Endothelial cell of umbilical vein (primary cell): ENCODE data around the gene SIPA1L3. TPM values are rescaled to one million over a fixed set of nuclear protein-coding genes. Genes with fewer than 3 reads are reported as not detected.

Experiments
- BruUV-seq: library from RNA; stranded (reverse); fragments of 400-500 nt; replicated peaks from 2 replicates; lab custom pipeline; 2021; lab: Mats Ljungman, UMichigan
- CTCF ChIA-PET: fragments of 300-600, 350-600 bp; sonication (Branson Sonifier 250); formaldehyde crosslinking; loops from one replicate; lab custom pipeline; 2021; ENCODE audit warnings: antibody characterized with exemption, inconsistent platforms; lab: Charles Lee
- POLR2A ChIA-PET: fragments of 300-600, 350-600 bp; sonication (Branson Sonifier 250); formaldehyde crosslinking; loops from one replicate; lab custom pipeline; 2021; ENCODE audit warnings: antibody characterized with exemption, inconsistent platforms; lab: Charles Lee
- DNase-seq: peaks from one replicate; pipeline ENCODE4 v3.0.0-alpha.2; 2011; ENCODE audit warnings: low read depth, low spot score
- FAIRE-seq: peaks from 2 replicates; lab custom pipeline; 2011; peaks lifted over from hg19 to GRCh38; lab: Jason Lieb, UNC
- H2AFZ ChIP-seq: 2 replicates; pipeline ENCODE4 v1.6.0; 2012; ENCODE audit warnings: low read depth, low read length, control low read depth, inconsistent platforms
- H3K27ac ChIP-seq: 2 replicates; pipeline ENCODE4 v1.5.1; 2011; ENCODE audit warnings: low read depth, mild to moderate bottlenecking, control low read depth, low read length, moderate library complexity; ENCODE audit not compliant: insufficient read depth
- H3K27me3 ChIP-seq, 2 experiments: 2 replicates each; pipeline versions ENCODE4 v1.6.0 to v1.6.1; 2011; ENCODE audit warnings: low read length in 2 of 2, mixed read lengths in 1 of 2; ENCODE audit not compliant: control insufficient read depth in 2 of 2, insufficient read depth in 2 of 2
- H3K36me3 ChIP-seq, 2 experiments: 2 replicates in 1 of 2; 3 replicates in 1 of 2; pipeline ENCODE4 v1.5.1; 2011; ENCODE audit warnings: low read length in 2 of 2, mild to moderate bottlenecking in 1 of 2, moderate library complexity in 1 of 2; ENCODE audit not compliant: control insufficient read depth in 2 of 2, insufficient read depth in 2 of 2; ENCODE audit errors: extremely low read depth in 1 of 2
- H3K4me1 ChIP-seq: 3 replicates; pipeline ENCODE4 v1.5.1; 2011; ENCODE audit warnings: mild to moderate bottlenecking, low read length; ENCODE audit not compliant: control insufficient read depth, insufficient read depth; ENCODE audit errors: extremely low read depth
- H3K4me2 ChIP-seq: 2 replicates; pipeline ENCODE4 v1.6.1; 2011; ENCODE audit warnings: low read length, control low read depth, mixed read lengths; ENCODE audit not compliant: insufficient read depth
- H3K4me3 ChIP-seq, 3 experiments: fragments of 200-600 bp in 1 of 3; sonication (generic), shearing (Covaris generic) in 1 of 3; replicated peaks in 1 of 3; 2 replicates each; pipeline ENCODE4 v1.5.1; 2011 to 2016; ENCODE audit warnings: control low read depth in 3 of 3, low read length in 3 of 3, mild to moderate bottlenecking in 2 of 3, inconsistent platforms in 1 of 3, low read depth in 1 of 3, moderate library complexity in 1 of 3; ENCODE audit not compliant: insufficient read depth in 1 of 3
- H3K79me2 ChIP-seq: 2 replicates; pipeline ENCODE4 v1.6.0; 2012; ENCODE audit warnings: low read length, inconsistent platforms; ENCODE audit not compliant: control insufficient read depth, insufficient read depth
- H3K9ac ChIP-seq: replicated peaks from 2 replicates; pipeline ENCODE3; 2011; ENCODE audit warnings: low read length, control low read depth; ENCODE audit not compliant: insufficient read depth; ENCODE audit errors: extremely low read depth
- H3K9me1 ChIP-seq: replicated peaks from 3 replicates; pipeline ENCODE4 v1.6.0; 2011; ENCODE audit warnings: mild to moderate bottlenecking, low read length; ENCODE audit not compliant: control insufficient read depth, insufficient read depth; ENCODE audit errors: extremely low read depth
- H3K9me3 ChIP-seq: replicated peaks from 2 replicates; pipeline ENCODE4 v1.5.1; 2012; ENCODE audit warnings: low read length, inconsistent platforms; ENCODE audit not compliant: control insufficient read depth, insufficient read depth
- H4K20me1 ChIP-seq: replicated peaks from 2 replicates; pipeline ENCODE3; 2011; ENCODE audit warnings: mild to moderate bottlenecking, low read length; ENCODE audit not compliant: control insufficient read depth, insufficient read depth; ENCODE audit errors: extremely low read depth
- EZH2 ChIP-seq: IDR thresholded peaks from 2 replicates; pipeline ENCODE4 v1.6.1; 2012; ENCODE audit warnings: borderline replicate concordance, low read depth, mild to moderate bottlenecking, moderate library complexity, low read length, inconsistent platforms; ENCODE audit not compliant: severe bottlenecking
- FOS ChIP-seq: IDR thresholded peaks from 2 replicates; pipeline ENCODE4 v1.6.1; 2011; ENCODE audit warnings: mild to moderate bottlenecking, low read length, moderate library complexity, borderline replicate concordance; ENCODE audit not compliant: insufficient read depth
- GATA2 ChIP-seq: IDR thresholded peaks from 2 replicates; pipeline ENCODE4 v1.7.0; 2011; ENCODE audit warnings: low read depth, mild to moderate bottlenecking, moderate library complexity, mixed read lengths, low read length; ENCODE audit not compliant: insufficient read length, insufficient read depth
- JUN ChIP-seq: IDR thresholded peaks from 2 replicates; pipeline ENCODE4 v1.6.1; 2011; ENCODE audit warnings: borderline replicate concordance, low read depth; ENCODE audit not compliant: insufficient read length, insufficient read depth
- MYC ChIP-seq: IDR thresholded peaks from one replicate; pipeline ENCODE4 v1.6.1; 2011; ENCODE audit warnings: mild to moderate bottlenecking, low read depth, low read length
- POLR2A ChIP-seq: IDR thresholded peaks from 2 replicates; pipeline ENCODE4 v1.6.1; 2012; ENCODE audit warnings: low read depth, mild to moderate bottlenecking, control low read depth, low read length
- POLR2AphosphoS5 ChIP-seq: IDR thresholded peaks from 2 replicates; pipeline ENCODE4 v1.6.1; 2012; ENCODE audit warnings: low read depth, mild to moderate bottlenecking, control low read depth, low read length, moderate library complexity; ENCODE audit not compliant: insufficient read depth
- dilution Hi-C: fragments of 300-500 bp; cut with MboI; formaldehyde crosslinking; loops from one replicate; pipeline ENCODE4 v1.15.0; 2019; ENCODE audit warnings: low sequenced_read_pairs; ENCODE audit not compliant: extremely low pct_ligation_motif_present
- intact Hi-C: fragments of 100-400 bp; cut with micrococcal nuclease; formaldehyde crosslinking; loops from one replicate; pipeline ENCODE4 v1.10.0; 2022
- polyA plus RNA-seq, 4 experiments: library from polyadenylated mRNA; depleted of rRNA in 3 of 4; stranded (reverse) in 3 of 4; unstranded in 1 of 4; fragments of >200 nt; gene quantifications; 2 replicates each; pipeline versions ENCODE4 v1.2.1 to v1.2.3, GENCODE V29; 2011 to 2012; ENCODE audit warnings: missing spikeins in 1 of 4
- total RNA-seq: library from RNA; stranded (reverse); gene quantifications from 2 replicates; pipeline ENCODE4 v1.2.3, GENCODE V29; 2021
- TF ChIP-seq, protein P1 (sequence below), 2 donors: IDR thresholded peaks; 1 replicate in 1 of 2; 2 replicates in 1 of 2; pipeline ENCODE4 v1.5.1; 2011; ENCODE audit warnings: low read length in 2 of 2, mild to moderate bottlenecking in 2 of 2, moderate library complexity in 2 of 2, control low read depth in 1 of 2, inconsistent platforms in 1 of 2, low read depth in 1 of 2; ENCODE audit not compliant: insufficient read depth in 1 of 2; ENCODE audit errors: extremely low read depth in 1 of 2
- TF ChIP-seq, protein P2 (sequence below): IDR thresholded peaks from 2 replicates; pipeline ENCODE4 v1.6.1; 2011; ENCODE audit not compliant: insufficient read depth, insufficient read length

The SIPA1L3 gene
- total and polyA plus RNA-seq, 2 donors (not counting 3 experiments of a cell fraction or from before 2014, with no cell fraction given): 14.2 to 47.2 TPM

DNA sequence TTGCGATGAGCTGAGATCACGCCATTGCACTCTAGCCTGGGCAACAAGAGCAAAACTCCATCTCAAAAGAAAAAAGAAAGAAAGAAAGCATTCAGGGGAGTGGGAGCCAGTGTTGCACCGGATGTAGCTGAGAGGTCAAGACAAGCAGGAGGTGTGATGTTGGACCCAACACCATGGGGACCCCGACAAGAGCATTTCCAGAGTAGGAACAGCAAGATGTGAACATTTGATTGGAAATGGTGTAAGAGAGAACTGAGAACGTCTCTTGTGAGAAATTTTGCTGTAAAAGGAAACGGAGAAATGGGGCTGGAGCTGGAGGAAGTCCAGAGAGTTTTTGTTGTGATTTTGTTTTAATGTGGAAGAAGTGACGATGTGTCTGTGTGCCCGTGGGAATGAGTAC is 332.8 kb downstream of the SIPA1L3 start:
- FAIRE-seq (no peak), DNase-seq (no peak)
- no peaks in the 10 kb centered on the region for H4K20me1 ChIP-seq
- POLR2A ChIA-PET: interaction anchor here (0.7 kb wide), 1 partner anchor 25 kb away, joined by 6 read pairs; no protein-coding TSS in a partner anchor
- no peak overlapping the region for H3K4me2 ChIP-seq
- H3K4me3 ChIP-seq: no peak overlapping the region
- H3K27ac ChIP-seq: no peak overlapping the region
- no peaks in the 10 kb centered on the region for H3K9me1 ChIP-seq
- dilution Hi-C loops (no loop called here), intact Hi-C loops (loop anchor here (5.0 to 10.0 kb wide), 2 partner anchors 162 to 395 kb away; partner anchors contain the start of gene FAM98C)
- no peaks in the 10 kb centered on the region for H3K36me3 ChIP-seq
- no peaks in the 10 kb centered on the region for H3K4me1 ChIP-seq
- H3K79me2 ChIP-seq: no peaks in the 10 kb centered on the region
- BruUV-seq: no TSS peak
- no peaks in the 10 kb centered on the region for H3K27me3 ChIP-seq
- H3K9me3 ChIP-seq: no peaks in the 10 kb centered on the region
- CTCF ChIA-PET: interaction anchor here (0.7 to 8.5 kb wide), 4 partner anchors 13 to 337 kb away, joined by 3 to 123 read pairs (median 4); partner anchors contain the start of gene CATSPERG
- TF ChIP-seq FOS: no peak
- TF ChIP-seq POLR2A: no peak
- TF ChIP-seq, protein P1, sequence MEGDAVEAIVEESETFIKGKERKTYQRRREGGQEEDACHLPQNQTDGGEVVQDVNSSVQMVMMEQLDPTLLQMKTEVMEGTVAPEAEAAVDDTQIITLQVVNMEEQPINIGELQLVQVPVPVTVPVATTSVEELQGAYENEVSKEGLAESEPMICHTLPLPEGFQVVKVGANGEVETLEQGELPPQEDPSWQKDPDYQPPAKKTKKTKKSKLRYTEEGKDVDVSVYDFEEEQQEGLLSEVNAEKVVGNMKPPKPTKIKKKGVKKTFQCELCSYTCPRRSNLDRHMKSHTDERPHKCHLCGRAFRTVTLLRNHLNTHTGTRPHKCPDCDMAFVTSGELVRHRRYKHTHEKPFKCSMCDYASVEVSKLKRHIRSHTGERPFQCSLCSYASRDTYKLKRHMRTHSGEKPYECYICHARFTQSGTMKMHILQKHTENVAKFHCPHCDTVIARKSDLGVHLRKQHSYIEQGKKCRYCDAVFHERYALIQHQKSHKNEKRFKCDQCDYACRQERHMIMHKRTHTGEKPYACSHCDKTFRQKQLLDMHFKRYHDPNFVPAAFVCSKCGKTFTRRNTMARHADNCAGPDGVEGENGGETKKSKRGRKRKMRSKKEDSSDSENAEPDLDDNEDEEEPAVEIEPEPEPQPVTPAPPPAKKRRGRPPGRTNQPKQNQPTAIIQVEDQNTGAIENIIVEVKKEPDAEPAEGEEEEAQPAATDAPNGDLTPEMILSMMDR (IDR thresholded peaks at IDR 0.05; ENCODE audit: extremely low read depth in 1 of 2, insufficient read depth in 1 of 2, low read depth in 1 of 2, low read length in 2 of 2): no peak
- TF ChIP-seq MYC: no peak
- no peak for TF ChIP-seq EZH2
- no peak for TF ChIP-seq GATA2
- no peak for TF ChIP-seq POLR2AphosphoS5
- TF ChIP-seq, protein P2, sequence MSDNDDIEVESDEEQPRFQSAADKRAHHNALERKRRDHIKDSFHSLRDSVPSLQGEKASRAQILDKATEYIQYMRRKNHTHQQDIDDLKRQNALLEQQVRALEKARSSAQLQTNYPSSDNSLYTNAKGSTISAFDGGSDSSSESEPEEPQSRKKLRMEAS: no peak
- TF ChIP-seq JUN: no peak
- H2AFZ ChIP-seq: no peak overlapping the region
- H3K9ac ChIP-seq: no peak overlapping the region
